Body of pancreas (tissue), 4 donors: Measurements from ENCODE around the gene UBR3. TPM values are rescaled to one million over a fixed set of nuclear protein-coding genes. Genes with fewer than 3 reads are reported as not detected.
"Not testable (repeated sequence)": the region's sequence is repeated elsewhere in the genome, so short reads cannot be mapped to it uniquely, and the experiment has no call there.

Experiments
- ATAC-seq: fragments of 150-250 bp; one replicate; pipeline ENCODE4 v1.9.1; 2016
- DNase-seq, 4 donors: peaks; one replicate each; pipeline ENCODE4 v3.0.0-alpha.2; 2019
- H3K27ac ChIP-seq, 4 donors: fragments of 200-600 bp; sonication (generic); 1 replicate in 3 of 4; 2 replicates in 1 of 4; pipeline versions ENCODE4 v1.5.1 to v1.6.1; 2016 to 2019; ENCODE audit warnings: mild to moderate bottlenecking in 1 of 4, mixed read lengths in 1 of 4, moderate library complexity in 1 of 4
- H3K27me3 ChIP-seq, 2 donors: fragments of 200-600 bp; sonication (generic); one replicate each; pipeline ENCODE4 v1.6.0; 2016; ENCODE audit warnings: mild to moderate bottlenecking in 1 of 2
- H3K36me3 ChIP-seq, 2 donors: fragments of 200-600 bp; sonication (generic); replicated peaks in 1 of 2; 2 replicates each; pipeline ENCODE4 v1.5.1; 2016; ENCODE audit warnings: low read depth in 2 of 2; ENCODE audit not compliant: insufficient read depth in 1 of 2
- H3K4me1 ChIP-seq: fragments of 200-600 bp; sonication (generic); one replicate; pipeline ENCODE4 v1.6.0; 2016
- H3K4me3 ChIP-seq, 2 donors: fragments of 200-600 bp; sonication (generic); 1 replicate in 1 of 2; 2 replicates in 1 of 2; pipeline ENCODE4 v1.5.1; 2016 to 2019
- H3K9me3 ChIP-seq, 3 donors: fragments of 200-600 bp; sonication (generic); 1 replicate in 2 of 3; 2 replicates in 1 of 3; pipeline ENCODE4 v1.5.1; 2016
- CTCF ChIP-seq, 7 experiments: fragments of 450-650 bp in 4 of 7; fragments of 200-600 bp in 3 of 7; sonication (generic) in 3 of 7; IDR thresholded peaks; one replicate each; pipeline ENCODE4 v1.5.1; 2016 to 2019; ENCODE audit warnings: antibody characterized with exemption in 7 of 7
- POLR2A ChIP-seq, 3 donors: fragments of 450-650 bp; IDR thresholded peaks; one replicate each; pipeline ENCODE4 v1.6.1; 2016; ENCODE audit warnings: antibody characterized with exemption in 3 of 3, mild to moderate bottlenecking in 2 of 3
- WGBS, 2 donors: methylation state at CpG; one replicate each; pipeline ENCODE4 v1.1.5; 2017; 5-methylcytosine and 5-hydroxymethylcytosine counted together
- intact Hi-C: fragments of 100-400 bp; cut with DNase I; formaldehyde crosslinking; loops from one replicate; pipeline ENCODE4 v1.15.1; 2023
- small RNA-seq: library from RNA; depleted of rRNA; stranded (forward); fragments of <200 nt; gene quantifications from one replicate; pipeline ENCODE3, GENCODE V24; 2016
- total RNA-seq, 2 donors: library from RNA; depleted of rRNA; stranded (reverse); fragments of >200 nt; gene quantifications; one replicate each; pipeline ENCODE4 v1.1.0, GENCODE V29; 2016

Gene UBR3
- total RNA-seq, 2 donors from 2014 or later: 30.1 to 52.1 TPM

GRCh38 chr2:170121689-170122088, 294.4 kb downstream of the UBR3 start:
- 94 to 100% methylated on average over 1 of the region's 1 CpG for WGBS, 2 donors
- ATAC-seq: no peak
- H3K27ac ChIP-seq: no peak overlapping the region

GRCh38 chr2:170122883-170123547, 295.8 kb downstream of the UBR3 start:
- Histone ChIP-seq H3K27ac (no peak overlapping the region), H3K4me3 (no peak overlapping the region), H3K36me3 (no peaks in the 10 kb centered on the region), H3K4me1 (no peaks in the 10 kb centered on the region), H3K9me3 (no peaks in the 10 kb centered on the region), H3K27me3 (no peaks in the 10 kb centered on the region)
- no peak for TF ChIP-seq POLR2A (IDR thresholded peaks at IDR 0.05)
- TF ChIP-seq CTCF (IDR thresholded peaks at IDR 0.05): no peak
- DNase-seq (no peak), ATAC-seq (no peak)
- intact Hi-C loops: no loop called here

More at GRCh38 chr2:170121689-170122088, 294.4 kb downstream of the UBR3 start:
- H3K4me1 ChIP-seq: no peaks in the 10 kb centered on the region
- no peak for DNase-seq
- H3K9me3 ChIP-seq: no peaks in the 10 kb centered on the region
- intact Hi-C loops: no loop called here
- TF ChIP-seq CTCF (IDR thresholded peaks at IDR 0.05): no peak
- H3K27me3 ChIP-seq: no peaks in the 10 kb centered on the region
- H3K36me3 ChIP-seq: no peaks in the 10 kb centered on the region
- H3K4me3 ChIP-seq: no peak overlapping the region

- no peak overlapping the region for H3K27ac ChIP-seq
These were observed 296.3 kb downstream of the UBR3 start for GRCh38 chr2:170123593-170123992.

GRCh38 chr2:170126138-170126728, 299.0 kb downstream of the UBR3 start:
- H3K9me3 ChIP-seq, H3K27ac ChIP-seq, H3K4me3 ChIP-seq, DNase-seq, H3K36me3 ChIP-seq, H3K4me1 ChIP-seq, ATAC-seq, intact Hi-C loops, H3K27me3 ChIP-seq: not testable (repeated sequence)
- WGBS, 2 donors: 84 to 85% methylated on average over 4 to 8 of the region's 8 CpGs

More at GRCh38 chr2:170123593-170123992, 296.3 kb downstream of the UBR3 start:
- H3K4me3 ChIP-seq: no peak overlapping the region
- WGBS, 2 donors: 51 to 57% methylated on average over 2 of the region's 2 CpGs
- no peak for DNase-seq
- H3K9me3 ChIP-seq: no peaks in the 10 kb centered on the region
- TF ChIP-seq POLR2A (IDR thresholded peaks at IDR 0.05) (no peak), CTCF (IDR thresholded peaks at IDR 0.05) (no peak)
- no peaks in the 10 kb centered on the region for H3K36me3 ChIP-seq
- no peaks in the 10 kb centered on the region for H3K4me1 ChIP-seq
- ATAC-seq: no peak
- intact Hi-C loops: no loop called here
- no peaks in the 10 kb centered on the region for H3K27me3 ChIP-seq

Small RNA genes lying within 50 kb of the gene (small RNA-seq; reads per million reads assigned to genes)
- gene RNU6-1006P: not detected

Other genes starting within 250 kb of the UBR3 start
- 10 to 100 TPM; 22.3 to 25.1 TPM for gene PPIG, start 243.1 kb upstream of the UBR3 start, total RNA-seq
- gene CFAP210, start 133.0 kb upstream of the UBR3 start, total RNA-seq: not detected
- 1 to 10 TPM in 1 of 2 donors, under 1 TPM in 1; 0.66 to 6.7 TPM for gene PHOSPHO2, start 133.0 kb upstream of the UBR3 start, total RNA-seq
- 1 to 10 TPM; 3.6 to 5.4 TPM for gene KLHL23, start 93.6 kb upstream of the UBR3 start, total RNA-seq
- 10 to 100 TPM; 36.6 to 46.4 TPM for gene SSB, start 28.6 kb upstream of the UBR3 start, total RNA-seq
- 10 to 100 TPM; 12.5 to 28.3 TPM for gene METTL5, start 2.5 kb upstream of the UBR3 start, total RNA-seq